SK-N-SH (cell line): Measurements from ENCODE around the gene CCDC195. TPM values are rescaled to one million over a fixed set of nuclear protein-coding genes. Genes with fewer than 3 reads are reported as not detected.

ENCODE experiments used
- CTCF ChIA-PET: fragments of 300-600, 350-600 bp; formaldehyde crosslinking; extraction: SDS; loops from one replicate; lab custom pipeline; 2021; lab: Yijun Ruan, JAX
- POLR2A ChIA-PET: fragments of 350-600 bp; sonication (Branson Sonifier 250); formaldehyde crosslinking; extraction: SDS; loops from one replicate; lab custom pipeline; 2020; ENCODE audit warnings: antibody characterized with exemption, inconsistent platforms; lab: Yijun Ruan, JAX
- DNase-seq: peaks from one replicate; pipeline ENCODE4 v3.0.0; 2012
- H2AFZ ChIP-seq: fragments of 200-600 bp; sonication (generic); 2 replicates; pipeline ENCODE4 v1.8.1; 2016; ENCODE audit warnings: antibody characterized with exemption, mild to moderate bottlenecking, low read depth
- H3F3A ChIP-seq: fragments of 200-600 bp; sonication (generic); replicated peaks from 2 replicates; pipeline ENCODE3; 2016; ENCODE audit warnings: antibody characterized with exemption, mild to moderate bottlenecking; ENCODE audit not compliant: insufficient read depth
- H3K27ac ChIP-seq, 2 experiments: fragments of 200-500 bp in 1 of 2; fragments of 200-600 bp in 1 of 2; sonication (Bioruptor generic) in 1 of 2; sonication (generic), shearing (Covaris generic) in 1 of 2; 2 replicates each; pipeline versions ENCODE4 v1.5.1 to v1.6.1; 2014 to 2016; ENCODE audit warnings: low read depth in 2 of 2, inconsistent platforms in 1 of 2, low read length in 1 of 2, mild to moderate bottlenecking in 1 of 2, mixed read lengths in 1 of 2
- H3K27me3 ChIP-seq: fragments of 200-600 bp; sonication (generic), shearing (Covaris generic); 2 replicates; pipeline ENCODE4 v1.6.1; 2016; ENCODE audit warnings: mixed run types; ENCODE audit not compliant: insufficient read depth
- H3K36me3 ChIP-seq, 2 experiments: fragments of 200-500 bp in 1 of 2; fragments of 200-600 bp in 1 of 2; sonication (Bioruptor generic) in 1 of 2; sonication (generic) in 1 of 2; replicated peaks in 1 of 2; 2 replicates each; pipeline versions ENCODE3 to v1.5.1; 2014 to 2016; ENCODE audit warnings: low read length in 1 of 2, mild to moderate bottlenecking in 1 of 2; ENCODE audit not compliant: insufficient read depth in 2 of 2, control insufficient read depth in 1 of 2
- H3K4me1 ChIP-seq, 2 experiments: fragments of 200-500 bp in 1 of 2; fragments of 200-600 bp in 1 of 2; sonication (Bioruptor generic) in 1 of 2; sonication (generic), shearing (Covaris generic) in 1 of 2; 2 replicates each; pipeline versions ENCODE4 v1.5.1 to v1.6.1; 2014 to 2016; ENCODE audit warnings: low read depth in 1 of 2, low read length in 1 of 2, mixed run types in 1 of 2; ENCODE audit not compliant: insufficient read depth in 2 of 2, control insufficient read depth in 1 of 2
- H3K4me2 ChIP-seq: fragments of 200-600 bp; sonication (generic), shearing (Covaris generic); 2 replicates; pipeline ENCODE4 v1.6.1; 2017; ENCODE audit warnings: mixed run types
- H3K4me3 ChIP-seq, 2 experiments: fragments of 200-500 bp in 1 of 2; fragments of 200-600 bp in 1 of 2; sonication (Bioruptor generic) in 1 of 2; sonication (generic), shearing (Covaris generic) in 1 of 2; 2 replicates each; pipeline versions ENCODE4 v1.5.1 to v1.8.1; 2014 to 2016; ENCODE audit warnings: low read depth in 2 of 2, inconsistent platforms in 1 of 2, low read length in 1 of 2, mild to moderate bottlenecking in 1 of 2, mixed read lengths in 1 of 2, moderate library complexity in 1 of 2
- H3K79me2 ChIP-seq: fragments of 200-600 bp; sonication (generic); 2 replicates; pipeline ENCODE4 v1.8.1; 2017; ENCODE audit warnings: mild to moderate bottlenecking; ENCODE audit not compliant: insufficient read depth
- H3K9ac ChIP-seq: fragments of 200-600 bp; sonication (generic); 2 replicates; pipeline ENCODE4 v1.6.1; 2017; ENCODE audit warnings: mixed run types
- H3K9me2 ChIP-seq: fragments of 200-600 bp; sonication (generic); 2 replicates; pipeline ENCODE4 v1.6.1; 2017; ENCODE audit warnings: mixed run types
- H3K9me3 ChIP-seq: fragments of 200-600 bp; sonication (generic); 2 replicates; pipeline ENCODE4 v1.6.1; 2017; ENCODE audit warnings: mixed run types, mild to moderate bottlenecking, moderate library complexity
- H4K20me1 ChIP-seq: fragments of 200-600 bp; sonication (generic); 2 replicates; pipeline ENCODE4 v1.6.1; 2017; ENCODE audit warnings: mild to moderate bottlenecking, mixed run types; ENCODE audit not compliant: insufficient read depth
- CHD2 ChIP-seq: fragments of 150-350 bp; IDR thresholded peaks from 2 replicates; pipeline ENCODE4 v1.6.1; 2018; ENCODE audit warnings: low read length; ENCODE audit not compliant: partially characterized antibody
- FOXM1 ChIP-seq: IDR thresholded peaks from 2 replicates; pipeline ENCODE4 v1.4.0; 2012; ENCODE audit warnings: low read depth, mild to moderate bottlenecking
- GABPA ChIP-seq: IDR thresholded peaks from 2 replicates; pipeline ENCODE4 v1.4.0; 2012; ENCODE audit warnings: low read depth, mild to moderate bottlenecking
- GATA2 ChIP-seq: sonication (generic); formaldehyde crosslinking; IDR thresholded peaks from 2 replicates; pipeline ENCODE4 v1.5.0; 2020; ENCODE audit warnings: mild to moderate bottlenecking, missing genetic modification reagents
- IRF3 ChIP-seq: fragments of 150-350 bp; IDR thresholded peaks from 2 replicates; pipeline ENCODE4 v1.6.1; 2016; ENCODE audit warnings: mild to moderate bottlenecking, low read depth, low read length
- JUND ChIP-seq: IDR thresholded peaks from 2 replicates; pipeline ENCODE4 v1.4.0; 2012
- MAX ChIP-seq: IDR thresholded peaks from 2 replicates; pipeline ENCODE4 v1.4.0; 2012; ENCODE audit warnings: low read depth
- MEF2A ChIP-seq: IDR thresholded peaks from 2 replicates; pipeline ENCODE4 v1.4.0; 2012; ENCODE audit warnings: low read depth, borderline replicate concordance
- MXI1 ChIP-seq: IDR thresholded peaks from 2 replicates; pipeline ENCODE4 v1.6.1; 2012; ENCODE audit warnings: mild to moderate bottlenecking, low read depth, low read length, improper control_type of control experiment
- NRF1 ChIP-seq: IDR thresholded peaks from 2 replicates; pipeline ENCODE4 v1.6.1; 2012; ENCODE audit warnings: low read depth, mild to moderate bottlenecking, low read length
- POLR2AphosphoS5 ChIP-seq: IDR thresholded peaks from 2 replicates; pipeline ENCODE4 v1.6.1; 2012; ENCODE audit warnings: low read depth, low read length
- RCOR1 ChIP-seq: fragments of 150-350 bp; IDR thresholded peaks from 2 replicates; pipeline ENCODE4 v1.6.1; 2017; ENCODE audit warnings: antibody characterized with exemption, low read length
- RFX5 ChIP-seq: IDR thresholded peaks from 2 replicates; pipeline ENCODE4 v1.6.1; 2012; ENCODE audit warnings: mild to moderate bottlenecking, improper control_type of control experiment, low read length
- SMC3 ChIP-seq: IDR thresholded peaks from 2 replicates; pipeline ENCODE4 v1.6.1; 2012; ENCODE audit warnings: low read depth, low read length, improper control_type of control experiment
- TAF1 ChIP-seq: IDR thresholded peaks from 2 replicates; pipeline ENCODE4 v1.6.1; 2012; ENCODE audit warnings: low read depth, mild to moderate bottlenecking, low read length, moderate library complexity, borderline replicate concordance
- TEAD4 ChIP-seq: IDR thresholded peaks from 2 replicates; pipeline ENCODE4 v1.4.0; 2012; ENCODE audit warnings: mild to moderate bottlenecking, borderline replicate concordance; ENCODE audit not compliant: insufficient read depth
- USF2 ChIP-seq: fragments of 150-350 bp; IDR thresholded peaks from 2 replicates; pipeline ENCODE4 v1.6.1; 2017; ENCODE audit warnings: antibody characterized with exemption, low read length, low read depth, borderline replicate concordance
- YY1 ChIP-seq: IDR thresholded peaks from 2 replicates; pipeline ENCODE4 v1.4.0; 2012; ENCODE audit warnings: low read depth, mild to moderate bottlenecking
- ZBTB33 ChIP-seq: IDR thresholded peaks from 2 replicates; pipeline ENCODE4 v1.4.0; 2012; ENCODE audit warnings: low read depth, borderline replicate concordance
- WGBS: methylation state at CpG from one replicate; pipeline ENCODE4 v1.1.6; 2017; ENCODE audit warnings: low lambda C conversion rate; 5-methylcytosine and 5-hydroxymethylcytosine counted together
- polyA plus RNA-seq, 3 experiments: library from polyadenylated mRNA; depleted of rRNA; stranded (reverse); fragments of >200 nt; gene quantifications; 2 replicates each; pipeline ENCODE4 v1.2.3, GENCODE V29; 2012
- TF ChIP-seq, protein P1 (sequence below): IDR thresholded peaks from 2 replicates; pipeline ENCODE4 v1.4.0; 2012; ENCODE audit warnings: low read depth, borderline replicate concordance
- TF ChIP-seq, protein P2 (sequence below): IDR thresholded peaks from 2 replicates; pipeline ENCODE4; 2012

CCDC195 gene
- polyA plus RNA-seq (2012; rRNA removed): not detected in 2 replicates
- not detected in 2 replicates for polyA plus RNA-seq (2012; cell fraction: cytosol; rRNA removed)
- not detected in 2 replicates for polyA plus RNA-seq (2012; cell fraction: nucleus; rRNA removed)

- TF ChIP-seq MAX: no peak
- TF ChIP-seq FOXM1: no peak
- no peak for TF ChIP-seq RCOR1
- TF ChIP-seq, protein P1, sequence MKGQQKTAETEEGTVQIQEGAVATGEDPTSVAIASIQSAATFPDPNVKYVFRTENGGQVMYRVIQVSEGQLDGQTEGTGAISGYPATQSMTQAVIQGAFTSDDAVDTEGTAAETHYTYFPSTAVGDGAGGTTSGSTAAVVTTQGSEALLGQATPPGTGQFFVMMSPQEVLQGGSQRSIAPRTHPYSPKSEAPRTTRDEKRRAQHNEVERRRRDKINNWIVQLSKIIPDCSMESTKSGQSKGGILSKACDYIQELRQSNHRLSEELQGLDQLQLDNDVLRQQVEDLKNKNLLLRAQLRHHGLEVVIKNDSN: no peak
- TF ChIP-seq GABPA: no peak
- no peak for TF ChIP-seq SMC3
- no peak for TF ChIP-seq IRF3
- no peak for TF ChIP-seq RFX5
- TF ChIP-seq USF2: no peak
- no peak for TF ChIP-seq MXI1
- TF ChIP-seq, protein P2, sequence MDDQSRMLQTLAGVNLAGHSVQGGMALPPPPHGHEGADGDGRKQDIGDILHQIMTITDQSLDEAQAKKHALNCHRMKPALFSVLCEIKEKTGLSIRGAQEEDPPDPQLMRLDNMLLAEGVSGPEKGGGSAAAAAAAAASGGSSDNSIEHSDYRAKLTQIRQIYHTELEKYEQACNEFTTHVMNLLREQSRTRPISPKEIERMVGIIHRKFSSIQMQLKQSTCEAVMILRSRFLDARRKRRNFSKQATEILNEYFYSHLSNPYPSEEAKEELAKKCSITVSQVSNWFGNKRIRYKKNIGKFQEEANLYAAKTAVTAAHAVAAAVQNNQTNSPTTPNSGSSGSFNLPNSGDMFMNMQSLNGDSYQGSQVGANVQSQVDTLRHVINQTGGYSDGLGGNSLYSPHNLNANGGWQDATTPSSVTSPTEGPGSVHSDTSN: no peak
- TF ChIP-seq TEAD4: no peak
Observed at GRCh38 chr2:224716201-224716600, at the start of gene CCDC195. Gene CCDC195 (minus strand): TSS chr2:224716365. CDS start chr2:224716365, 0 bp downstream.

GRCh38 chr2:224764565-224765236, 48.5 kb upstream of the CCDC195 start:
- no peaks in the 10 kb centered on the region for H3K79me2 ChIP-seq
- H3K9ac ChIP-seq: no peak overlapping the region
- 96% methylated on average over 2 of the region's 2 CpGs for WGBS
- ChIA-PET CTCF (interaction anchor here (1.4 to 1.5 kb wide), 2 partner anchors 13 to 14 kb away, joined by 4 to 6 read pairs; no protein-coding TSS in a partner anchor), POLR2A (no interaction called here)
- H3K27ac ChIP-seq: no peak overlapping the region
- no peaks in the 10 kb centered on the region for H4K20me1 ChIP-seq
- no peak overlapping the region for H2AFZ ChIP-seq
- DNase-seq: no peak
- H3K4me3 ChIP-seq: no peak overlapping the region
- no peak overlapping the region for H3K4me2 ChIP-seq
- no peaks in the 10 kb centered on the region for H3K27me3 ChIP-seq
- no peaks in the 10 kb centered on the region for H3F3A ChIP-seq
- H3K36me3 ChIP-seq: peaks cover 16 to 61% of the 10 kb centered on the region in 2 experiments
- H3K4me1 ChIP-seq: no peaks in the 10 kb centered on the region
- no peaks in the 10 kb centered on the region for H3K9me2 ChIP-seq
- H3K9me3 ChIP-seq: no peaks in the 10 kb centered on the region
- TF ChIP-seq JUND (no peak), CHD2 (no peak), MXI1 (no peak), GATA2 (no peak), YY1 (no peak), GABPA (no peak), MEF2A (no peak), ZBTB33 (no peak), TAF1 (no peak), POLR2AphosphoS5 (no peak), NRF1 (no peak), RFX5 (no peak)

More at GRCh38 chr2:224716201-224716600, at the start of gene CCDC195:
- Histone ChIP-seq H3K9me2 (no peaks in the 10 kb centered on the region), H3K4me3 (no peak within 1 kb of the TSS), H3K36me3 (no peaks in the 10 kb centered on the region), H3K9me3 (no peaks in the 10 kb centered on the region), H3K79me2 (no peaks in the 10 kb centered on the region), H4K20me1 (no peaks in the 10 kb centered on the region), H3F3A (no peaks in the 10 kb centered on the region), H2AFZ (no peak within 1 kb of the TSS), H3K4me2 (no peak within 1 kb of the TSS), H3K27ac (no peak within 1 kb of the TSS), H3K27me3 (no peaks in the 10 kb centered on the region), H3K9ac (no peak within 1 kb of the TSS), H3K4me1 (peaks cover 0 to 5% of the 10 kb centered on the region in 2 experiments; a peak in 2 of 4 replicates)
- DNase-seq: no peak
- 80% methylated on average over 5 of the region's 5 CpGs for WGBS
- CTCF ChIA-PET: no interaction called here
- POLR2A ChIA-PET: interaction anchor here (0.6 kb wide), 1 partner anchor 268 kb away, joined by 3 read pairs; no protein-coding TSS in a partner anchor
